GM19438 (cell line): Measurements from ENCODE around the gene MGAT5B.

Experiments used
- ATAC-seq: cut with Tn5 transposase; IDR thresholded peaks from one replicate; pipeline ENCODE4 v1.9.1; 2021; ENCODE audit warnings: low read depth; ENCODE audit not compliant: unreplicated experiment

MGAT5B gene

GRCh38 chr17:76946111-76946771 is 78.0 kb downstream of the MGAT5B start:
- no peak for ATAC-seq

- no peak for ATAC-seq
These were observed 78.5 kb downstream of the MGAT5B start for GRCh38 chr17:76946772-76947135.

- no peak for ATAC-seq
These were observed 79.1 kb downstream of the MGAT5B start for GRCh38 chr17:76947309-76947708.

GRCh38 chr17:76947771-76948170 is 79.6 kb downstream of the MGAT5B start:
- ATAC-seq, result no peak

- ATAC-seq, result no peak
These were observed 80.1 kb downstream of the MGAT5B start for GRCh38 chr17:76948301-76948700.

GRCh38 chr17:76948726-76949342 is 80.6 kb downstream of the MGAT5B start:
- no peak for ATAC-seq

GRCh38 chr17:76949913-76950695 is 81.9 kb downstream of the MGAT5B start:
- no peak for ATAC-seq

- no peak for ATAC-seq
These were observed 83.2 kb downstream of the MGAT5B start for GRCh38 chr17:76951375-76951905.

GRCh38 chr17:76952402-76952801 is 84.2 kb downstream of the MGAT5B start:
- no peak for ATAC-seq

GRCh38 chr17:76953066-76953465 is 84.9 kb downstream of the MGAT5B start:
- ATAC-seq, result no peak

- ATAC-seq, result no peak
These were observed 85.7 kb downstream of the MGAT5B start for GRCh38 chr17:76953946-76954345.

GRCh38 chr17:76955191-76955590 is 87.0 kb downstream of the MGAT5B start:
- no peak for ATAC-seq

GRCh38 chr17:76956846-76957540 is 88.8 kb downstream of the MGAT5B start:
- ATAC-seq, result no peak

GRCh38 chr17:76957678-76958464 is 89.7 kb downstream of the MGAT5B start:
- no peak for ATAC-seq

GRCh38 chr17:76958974-76959373 is 90.8 kb downstream of the MGAT5B start:
- ATAC-seq, result no peak

- no peak for ATAC-seq
These were observed 93.7 kb downstream of the MGAT5B start for GRCh38 chr17:76961869-76962268.

- no peak for ATAC-seq
These were observed 94.7 kb downstream of the MGAT5B start for GRCh38 chr17:76962858-76963257.

- ATAC-seq, result no peak
These were observed 97.8 kb downstream of the MGAT5B start for GRCh38 chr17:76966016-76966415.

GRCh38 chr17:76966486-76967181 is 98.4 kb downstream of the MGAT5B start:
- no peak for ATAC-seq

- no peak for ATAC-seq
These were observed 99.6 kb downstream of the MGAT5B start for GRCh38 chr17:76967762-76968161.
